Progenitor cell of endocrine pancreas (in vitro differentiated cells): Measurements from ENCODE around the gene PALLD. TPM values are rescaled to one million over a fixed set of nuclear protein-coding genes. Genes with fewer than 3 reads are reported as not detected.

Source experiments
- DNase-seq: peaks from one replicate; pipeline ENCODE4 v3.0.0; 2021; ENCODE audit warnings: low spot score; ENCODE audit not compliant: unreplicated experiment
- H3K27ac Mint-ChIP-seq: 2 replicates; pipeline ENCODE4 v1.8.0; 2021; ENCODE audit warnings: mild to moderate bottlenecking, moderate library complexity, mixed read lengths
- H3K27me3 Mint-ChIP-seq: 2 replicates; pipeline ENCODE4 v1.8.0; 2021; ENCODE audit warnings: mixed read lengths
- H3K36me3 Mint-ChIP-seq: 2 replicates; pipeline ENCODE4 v1.8.0; 2022; ENCODE audit warnings: mixed read lengths; ENCODE audit not compliant: insufficient read depth
- H3K4me1 Mint-ChIP-seq: 2 replicates; pipeline ENCODE4 v1.8.0; 2021; ENCODE audit warnings: low read depth, mixed read lengths
- H3K4me3 Mint-ChIP-seq: 2 replicates; pipeline ENCODE4 v1.8.0; 2021; ENCODE audit warnings: low read depth, mild to moderate bottlenecking, moderate library complexity, mixed read lengths
- H3K9me3 Mint-ChIP-seq: 2 replicates; pipeline ENCODE4 v1.8.0; 2021; ENCODE audit warnings: low read depth, mixed read lengths
- total RNA-seq: library from RNA; stranded (reverse); gene quantifications from 2 replicates; pipeline ENCODE4 v1.2.1, GENCODE V29; 2021
- TF ChIP-seq, protein P1 (sequence below): fragments of 200-600 bp; sonication (generic); IDR thresholded peaks from one replicate; pipeline ENCODE4 v1.5.0; 2021; ENCODE audit warnings: antibody characterized with exemption, mild to moderate bottlenecking; ENCODE audit not compliant: unreplicated experiment

The PALLD gene
- total RNA-seq, 1 donor from 2014 or later, result 43.2 TPM

GRCh38 chr4:168846414-168846813 lies 349.6 kb downstream of the PALLD start:
- Mint-ChIP-seq H3K36me3 (peaks cover 6% of the 10 kb centered on the region), H3K9me3 (no peaks in the 10 kb centered on the region), H3K4me3 (no peak overlapping the region), H3K4me1 (peaks cover 42% of the 10 kb centered on the region), H3K27ac (no peak overlapping the region), H3K27me3 (no peaks in the 10 kb centered on the region)
- no peak for DNase-seq
- TF ChIP-seq, protein P1, sequence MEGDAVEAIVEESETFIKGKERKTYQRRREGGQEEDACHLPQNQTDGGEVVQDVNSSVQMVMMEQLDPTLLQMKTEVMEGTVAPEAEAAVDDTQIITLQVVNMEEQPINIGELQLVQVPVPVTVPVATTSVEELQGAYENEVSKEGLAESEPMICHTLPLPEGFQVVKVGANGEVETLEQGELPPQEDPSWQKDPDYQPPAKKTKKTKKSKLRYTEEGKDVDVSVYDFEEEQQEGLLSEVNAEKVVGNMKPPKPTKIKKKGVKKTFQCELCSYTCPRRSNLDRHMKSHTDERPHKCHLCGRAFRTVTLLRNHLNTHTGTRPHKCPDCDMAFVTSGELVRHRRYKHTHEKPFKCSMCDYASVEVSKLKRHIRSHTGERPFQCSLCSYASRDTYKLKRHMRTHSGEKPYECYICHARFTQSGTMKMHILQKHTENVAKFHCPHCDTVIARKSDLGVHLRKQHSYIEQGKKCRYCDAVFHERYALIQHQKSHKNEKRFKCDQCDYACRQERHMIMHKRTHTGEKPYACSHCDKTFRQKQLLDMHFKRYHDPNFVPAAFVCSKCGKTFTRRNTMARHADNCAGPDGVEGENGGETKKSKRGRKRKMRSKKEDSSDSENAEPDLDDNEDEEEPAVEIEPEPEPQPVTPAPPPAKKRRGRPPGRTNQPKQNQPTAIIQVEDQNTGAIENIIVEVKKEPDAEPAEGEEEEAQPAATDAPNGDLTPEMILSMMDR, result no peak

- Mint-ChIP-seq H3K9me3 (no peaks in the 10 kb centered on the region), H3K36me3 (peaks cover 6% of the 10 kb centered on the region), H3K27me3 (no peaks in the 10 kb centered on the region), H3K4me1 (peaks cover 40% of the 10 kb centered on the region), H3K4me3 (no peak overlapping the region), H3K27ac (peak overlapping the region; percentile 56)
- DNase-seq, result no peak
- TF ChIP-seq, protein P1, result no peak
These were observed 351.1 kb downstream of the PALLD start for GRCh38 chr4:168847771-168848502.

- TF ChIP-seq, protein P1, result no peak
- no peaks in the 10 kb centered on the region for H3K9me3 Mint-ChIP-seq
- no peak overlapping the region for H3K27ac Mint-ChIP-seq
- H3K4me3 Mint-ChIP-seq, result no peak overlapping the region
- DNase-seq, result no peak
- no peaks in the 10 kb centered on the region for H3K27me3 Mint-ChIP-seq
- H3K36me3 Mint-ChIP-seq, result peaks cover 8% of the 10 kb centered on the region
- H3K4me1 Mint-ChIP-seq, result peaks cover 34% of the 10 kb centered on the region
These were observed 352.3 kb downstream of the PALLD start for GRCh38 chr4:168849030-168849675.

DNA sequence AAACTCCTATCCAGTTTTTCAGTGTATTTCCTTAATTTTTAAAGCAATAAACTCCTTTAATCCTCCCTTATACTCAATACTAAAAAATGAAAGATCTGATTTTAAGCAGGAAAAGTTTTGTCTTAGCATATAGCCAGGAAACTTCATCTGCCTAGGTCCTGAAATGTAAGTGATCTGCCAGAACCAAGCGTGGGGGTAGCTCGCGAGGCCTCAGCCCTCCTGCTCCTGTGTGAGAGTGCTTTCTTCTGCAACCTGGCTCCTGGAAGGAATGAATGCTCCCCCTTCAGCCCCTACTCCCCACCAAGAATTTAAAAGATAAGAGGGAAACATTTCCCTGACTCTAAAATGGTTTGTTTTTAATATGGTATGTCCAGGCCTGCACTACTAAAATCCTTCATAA lies 353.1 kb downstream of the PALLD start:
- Mint-ChIP-seq H3K9me3 (no peaks in the 10 kb centered on the region), H3K27ac (peak overlapping the region; percentile 89), H3K4me3 (no peak overlapping the region), H3K27me3 (no peaks in the 10 kb centered on the region), H3K36me3 (peaks cover 8% of the 10 kb centered on the region), H3K4me1 (peaks cover 28% of the 10 kb centered on the region)
- DNase-seq, result no peak
- TF ChIP-seq, protein P1, result no peak

DNA sequence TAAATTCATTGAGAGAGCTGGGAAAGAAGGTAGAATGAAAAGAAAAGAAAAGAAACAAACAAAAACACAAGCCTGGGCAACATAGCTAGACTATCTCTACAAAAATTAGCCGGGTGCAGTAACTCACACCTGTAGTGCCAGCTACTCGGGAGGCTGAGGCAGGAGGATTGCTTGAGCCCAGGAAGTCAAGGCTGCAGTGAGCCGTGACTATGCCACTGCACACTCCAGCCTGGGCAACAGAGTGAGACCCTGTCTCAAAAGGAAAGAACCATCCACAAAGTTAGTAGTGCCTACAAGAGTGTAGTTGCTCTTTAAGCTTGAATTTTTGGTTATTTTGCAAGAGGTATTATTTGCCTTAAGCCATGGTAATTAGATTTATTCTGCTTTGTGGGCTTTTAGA lies 355.5 kb downstream of the PALLD start:
- Mint-ChIP-seq H3K27me3 (no peaks in the 10 kb centered on the region), H3K4me3 (no peak overlapping the region), H3K27ac (no peak overlapping the region), H3K4me1 (peaks cover 29% of the 10 kb centered on the region), H3K9me3 (peaks cover 7% of the 10 kb centered on the region), H3K36me3 (peaks cover 17% of the 10 kb centered on the region)
- TF ChIP-seq, protein P1, result no peak
- no peak for DNase-seq
